ENCODE data around the gene PIGO. TPM values are rescaled to one million over a fixed set of nuclear protein-coding genes. Genes with fewer than 3 reads are reported as not detected.

Gene PIGO
- total and polyA plus RNA-seq, 12 donors: 8.2 to 12.3 (median 10.3) TPM

- intact Hi-C loops (cut with DNase I): loop anchor here in 1 of 10 donors (10.0 kb wide), 1 partner anchor 108 kb away; no protein-coding TSS in a partner anchor
- ATAC-seq (peak; percentile 89 to 98 (median 97)), DNase-seq (peak; percentile 92 to 96)
- peak within 1 kb of the TSS; percentile 40 to 81 (median 68) for H3K4me3 ChIP-seq
- no peaks in the 10 kb centered on the region for H3K9me3 ChIP-seq
- peak within 1 kb of the TSS; percentile 3 to 91 (median 88) for H3K27ac ChIP-seq
- peaks cover 3 to 27% (median 20%) of the 10 kb centered on the region in 9 donors for H3K4me1 ChIP-seq
- peaks cover 0 to 69% (median 51%) of the 10 kb centered on the region in 9 donors for H3K36me3 ChIP-seq
- WGBS, 2 donors: 1% methylated on average over 57 of the region's 57 CpGs
- no peak for TF ChIP-seq CTCF (IDR thresholded peaks at IDR 0.05)
- H3K27me3 ChIP-seq: no peaks in the 10 kb centered on the region
Observed at GRCh38 chr9:35102769-35103659, 6.6 kb upstream of the PIGO start, which contains the start of gene STOML2. Gene STOML2, minus strand, starts transcription at chr9:35103131. Its CDS starts 37 bp downstream, at chr9:35103094.

GRCh38 chr9:35102465-35102768 is 6.0 kb upstream of the PIGO start:
- H3K4me1 ChIP-seq: peaks cover 3 to 27% (median 20%) of the 10 kb centered on the region in 9 donors
- intact Hi-C loops (cut with DNase I): loop anchor here in 1 of 10 donors (10.0 kb wide), 1 partner anchor 108 kb away; no protein-coding TSS in a partner anchor
- TF ChIP-seq CTCF (IDR thresholded peaks at IDR 0.05): no peak
- H3K36me3 ChIP-seq: peaks cover 0 to 63% (median 46%) of the 10 kb centered on the region in 9 donors
- no peaks in the 10 kb centered on the region for H3K27me3 ChIP-seq
- peak overlapping the region; percentile 40 to 81 (median 68) for H3K4me3 ChIP-seq
- WGBS, 2 donors: 3% methylated on average over 10 of the region's 10 CpGs
- H3K27ac ChIP-seq: peak overlapping the region in 9 of 10 donors; percentile 80 to 91 (median 88)
- ATAC-seq (peak in 6 of 8 donors; percentile 2 to 49 (median 30)), DNase-seq (no peak)
- H3K9me3 ChIP-seq: no peaks in the 10 kb centered on the region

- TF ChIP-seq CTCF (IDR thresholded peaks at IDR 0.05): no peak
- intact Hi-C loops (cut with DNase I): loop anchor here (2.0 to 10.0 kb wide), 6 partner anchors 25 to 203 kb away; partner anchors contain the start of genes DNAJB5 (in 1 of the 10) and VCP (in 1 of the 10)
- peaks cover 0 to 50% (median 30%) of the 10 kb centered on the region in 9 donors for H3K36me3 ChIP-seq
Observed at GRCh38 chr9:35097573-35097972, 1.2 kb upstream of the PIGO start.

GRCh38 chr9:35091536-35091935 is 4.9 kb downstream of the PIGO start:
- no peaks in the 10 kb centered on the region for H3K27me3 ChIP-seq
- H3K4me3 ChIP-seq: no peak overlapping the region
- no peaks in the 10 kb centered on the region for H3K9me3 ChIP-seq
- no peak overlapping the region for H3K27ac ChIP-seq
- H3K36me3 ChIP-seq: peaks cover 0 to 83% (median 48%) of the 10 kb centered on the region in 9 donors
- intact Hi-C loops (cut with DNase I): loop anchor here in 4 of 10 donors (10.0 kb wide), 3 partner anchors 107 to 197 kb away; partner anchors contain the start of gene DNAJB5 (in 1 of the 4)
- ATAC-seq (no peak), DNase-seq (no peak)
- 94 to 96% methylated on average over 17 of the region's 17 CpGs for WGBS, 2 donors
- no peak for TF ChIP-seq CTCF (IDR thresholded peaks at IDR 0.05)
- peaks cover 0 to 14% (median 8%) of the 10 kb centered on the region in 9 donors for H3K4me1 ChIP-seq

More at GRCh38 chr9:35097573-35097972, 1.2 kb upstream of the PIGO start:
- 90 to 96% methylated on average over 3 of the region's 3 CpGs for WGBS, 2 donors
- no peak for DNase-seq
- Histone ChIP-seq H3K27ac (no peak overlapping the region), H3K4me1 (peaks cover 3 to 30% (median 20%) of the 10 kb centered on the region in 9 donors), H3K27me3 (no peaks in the 10 kb centered on the region), H3K4me3 (no peak overlapping the region), H3K9me3 (no peaks in the 10 kb centered on the region)
- ATAC-seq: no peak
